Measurements from ENCODE around the gene TNKS1BP1. TPM values are rescaled to one million over a fixed set of nuclear protein-coding genes. Genes with fewer than 3 reads are reported as not detected.

The TNKS1BP1 gene
- total RNA-seq, 1 experiment from 2014 or later = 44.4 TPM

GRCh38 chr11:57254631-57255030 is 70.1 kb downstream of the TNKS1BP1 start:
- DNase-seq (ENCODE audit: low read depth) = no peak

- peak; percentile 5 for DNase-seq (ENCODE audit: low read depth)
These were observed 73.2 kb downstream of the TNKS1BP1 start for GRCh38 chr11:57251491-57252104.

GRCh38 chr11:57251037-57251436 is 73.7 kb downstream of the TNKS1BP1 start:
- DNase-seq (ENCODE audit: low read depth) = no peak

Other genes starting within 250 kb of the TNKS1BP1 start
- not detected in 2 replicates for gene LRRC55, start 143.0 kb downstream of the TNKS1BP1 start, total RNA-seq (2014; rRNA removed; shearing (Covaris generic))
- gene APLNR, start 87.7 kb downstream of the TNKS1BP1 start, total RNA-seq (2014; rRNA removed; shearing (Covaris generic)) = not detected in 2 replicates
- gene SSRP1, start 10.9 kb upstream of the TNKS1BP1 start, total RNA-seq (2014; rRNA removed; shearing (Covaris generic)) = 96.0 and 145 TPM in 2 replicates
- gene P2RX3, start 13.4 kb upstream of the TNKS1BP1 start, total RNA-seq (2014; rRNA removed; shearing (Covaris generic)) = not detected in 2 replicates
- not detected in 2 replicates for gene PRG3, start 56.2 kb upstream of the TNKS1BP1 start, total RNA-seq (2014; rRNA removed; shearing (Covaris generic))
- gene PRG2, start 65.7 kb upstream of the TNKS1BP1 start, total RNA-seq (2014; rRNA removed; shearing (Covaris generic)) = 0.17 TPM in 1 of 2 replicates, not detected in the other
- gene SLC43A3, start 102.2 kb upstream of the TNKS1BP1 start, total RNA-seq (2014; rRNA removed; shearing (Covaris generic)) = 77.4 and 95.1 TPM in 2 replicates
- gene RTN4RL2, start 135.6 kb upstream of the TNKS1BP1 start, total RNA-seq (2014; rRNA removed; shearing (Covaris generic)) = 0.34 and 0.96 TPM in 2 replicates
- 4.8 and 6.9 TPM in 2 replicates for gene SLC43A1, start 190.8 kb upstream of the TNKS1BP1 start, total RNA-seq (2014; rRNA removed; shearing (Covaris generic))
- gene TIMM10, start 205.8 kb upstream of the TNKS1BP1 start, total RNA-seq (2014; rRNA removed; shearing (Covaris generic)) = 44.6 and 47.9 TPM in 2 replicates
- not detected in 2 replicates for gene SMTNL1, start 212.6 kb upstream of the TNKS1BP1 start, total RNA-seq (2014; rRNA removed; shearing (Covaris generic))
- 269 and 314 TPM in 2 replicates for gene UBE2L6, start 242.7 kb upstream of the TNKS1BP1 start, total RNA-seq (2014; rRNA removed; shearing (Covaris generic))

All from M059J (cell line).